BJ (cell line): ENCODE data around the gene TMEM271. TPM values are rescaled to one million over a fixed set of nuclear protein-coding genes. Genes with fewer than 3 reads are reported as not detected.

Experiments
- CTCF ChIA-PET: fragments of 350-600 bp; formaldehyde crosslinking; extraction: SDS; loops from one replicate; lab custom pipeline; 2021; ENCODE audit warnings: antibody characterized with exemption, inconsistent platforms; lab: Yijun Ruan, JAX
- POLR2A ChIA-PET: fragments of 300-600 bp; sonication (Branson Sonifier 250); formaldehyde crosslinking; extraction: SDS; loops from one replicate; lab custom pipeline; 2021; ENCODE audit warnings: antibody characterized with exemption; lab: Charles Lee
- DNase-seq: peaks from one replicate; pipeline ENCODE4 v3.0.0-alpha.2; 2011; ENCODE audit warnings: low read depth
- H3K27me3 ChIP-seq: 2 replicates; pipeline ENCODE4 v1.6.0; 2011; ENCODE audit warnings: low read length; ENCODE audit not compliant: control insufficient read depth, insufficient read depth
- H3K36me3 ChIP-seq: 2 replicates; pipeline ENCODE4 v1.5.1; 2011; ENCODE audit warnings: low read length; ENCODE audit not compliant: control insufficient read depth, insufficient read depth
- H3K4me3 ChIP-seq: 2 replicates; pipeline ENCODE4 v1.5.1; 2011; ENCODE audit warnings: low read depth, mild to moderate bottlenecking, control low read depth, low read length
- CTCF ChIP-seq: IDR thresholded peaks from 2 replicates; pipeline ENCODE4 v1.5.1; 2011; ENCODE audit warnings: low read depth, mild to moderate bottlenecking, control low read depth, inconsistent platforms, low read length, moderate library complexity; ENCODE audit not compliant: insufficient read depth
- polyA plus RNA-seq: library from polyadenylated mRNA; depleted of rRNA; stranded (reverse); fragments of >200 nt; gene quantifications from 2 replicates; pipeline ENCODE4 v1.2.3, GENCODE V29; 2011

The TMEM271 gene
- polyA plus RNA-seq, 1 experiment = not detected

GRCh38 chr4:581181-581580 lies 5.1 kb upstream of the TMEM271 start:
- no peak for TF ChIP-seq CTCF
- CTCF ChIA-PET = no interaction called here
- H3K4me3 ChIP-seq = no peak overlapping the region
- H3K36me3 ChIP-seq = no peaks in the 10 kb centered on the region
- no peak for DNase-seq
- POLR2A ChIA-PET = no interaction called here
- H3K27me3 ChIP-seq = peaks cover 26% of the 10 kb centered on the region

GRCh38 chr4:579543-580175 lies 3.6 kb upstream of the TMEM271 start:
- H3K27me3 ChIP-seq = peaks cover 26% of the 10 kb centered on the region
- H3K36me3 ChIP-seq = no peaks in the 10 kb centered on the region
- no peak for TF ChIP-seq CTCF
- CTCF ChIA-PET = no interaction called here
- no peak for DNase-seq
- POLR2A ChIA-PET = no interaction called here
- H3K4me3 ChIP-seq = no peak overlapping the region

DNA sequence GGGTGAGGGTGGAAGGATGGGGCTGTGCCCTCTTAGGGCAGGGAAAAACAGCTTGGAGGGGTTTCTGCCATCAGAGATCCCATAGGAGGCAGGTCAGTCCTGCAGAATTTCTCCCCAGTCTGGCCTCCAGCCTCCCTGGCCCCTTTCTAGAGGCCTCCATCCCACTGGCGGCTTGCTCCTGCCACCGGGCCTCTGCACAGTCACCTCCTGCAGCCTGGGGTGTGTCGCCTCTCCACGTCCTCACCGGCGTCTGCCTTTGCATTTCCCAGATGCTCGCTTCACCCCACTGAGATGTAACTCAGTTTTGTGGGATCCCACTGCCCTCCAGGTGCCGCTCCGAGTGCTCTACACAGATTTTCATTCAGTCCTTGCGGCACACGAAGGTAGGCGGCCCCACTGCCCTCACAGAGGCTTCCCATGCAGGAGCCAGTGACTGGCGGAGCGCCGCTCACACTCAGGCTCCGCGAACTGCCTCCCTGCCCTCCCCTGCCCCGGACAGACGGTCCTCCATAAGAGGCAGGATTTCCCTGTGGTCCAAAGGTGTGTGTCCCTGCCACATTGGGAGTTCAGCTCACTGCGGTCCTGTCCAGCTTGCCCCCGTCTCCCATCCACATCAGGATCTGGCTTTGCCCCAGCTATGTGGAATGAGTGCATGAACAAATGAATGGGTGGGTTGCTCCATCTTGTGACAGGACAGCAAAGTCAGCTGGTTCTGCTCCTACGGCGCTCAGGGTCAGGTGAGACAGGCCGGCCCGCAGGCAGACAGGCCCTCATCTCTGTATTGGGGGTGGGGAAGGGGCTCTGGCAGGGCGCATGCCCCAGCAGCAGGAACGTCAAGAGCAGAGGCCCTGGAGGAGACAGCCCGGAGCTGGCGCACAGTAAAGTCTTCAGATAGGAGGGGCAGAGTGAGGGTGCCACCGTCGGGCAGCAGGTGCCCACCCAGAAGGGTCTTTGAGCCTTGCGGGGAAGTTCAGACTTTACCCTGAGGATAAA lies 2.7 kb upstream of the TMEM271 start:
- ChIA-PET POLR2A (no interaction called here), CTCF (no interaction called here)
- H3K36me3 ChIP-seq = no peaks in the 10 kb centered on the region
- peaks cover 28% of the 10 kb centered on the region for H3K27me3 ChIP-seq
- H3K4me3 ChIP-seq = no peak overlapping the region
- DNase-seq = no peak
- TF ChIP-seq CTCF = no peak

GRCh38 chr4:577499-578450 lies 1.7 kb upstream of the TMEM271 start:
- ChIA-PET CTCF (no interaction called here), POLR2A (no interaction called here)
- DNase-seq = no peak
- Histone ChIP-seq H3K36me3 (no peaks in the 10 kb centered on the region), H3K27me3 (peaks cover 33% of the 10 kb centered on the region), H3K4me3 (no peak overlapping the region)
- TF ChIP-seq CTCF = no peak
